ENCODE data around the gene BRD3. TPM values are rescaled to one million over a fixed set of nuclear protein-coding genes. Genes with fewer than 3 reads are reported as not detected.

Gene BRD3
- total and polyA plus RNA-seq, 2 donors, result 11.6 to 20.2 TPM

GRCh38 chr9:134054891-134055811, 12.7 kb downstream of the BRD3 start:
- Histone ChIP-seq H3K4me3 (ENCODE audit: low read depth, low read length) (no peak overlapping the region), H3K36me3 (ENCODE audit: insufficient read depth) (no peaks in the 10 kb centered on the region), H3K4me1 (ENCODE audit: insufficient read depth) (peaks cover 4% of the 10 kb centered on the region), H3K27ac (ENCODE audit: low read depth) (no peak overlapping the region)
- DNase-seq (ENCODE audit: extremely low spot score), result no peak
- WGBS, result 84% methylated on average over 28 of the region's 28 CpGs

- Histone ChIP-seq H3K4me1 (ENCODE audit: insufficient read depth) (peaks cover 4% of the 10 kb centered on the region), H3K27ac (ENCODE audit: low read depth) (no peak overlapping the region), H3K36me3 (ENCODE audit: insufficient read depth) (peaks cover 7% of the 10 kb centered on the region), H3K4me3 (ENCODE audit: low read depth, low read length) (no peak overlapping the region)
- 89% methylated on average over 44 of the region's 44 CpGs for WGBS
- no peak for DNase-seq (ENCODE audit: extremely low spot score)
Measured at GRCh38 chr9:134053941-134054761, 13.7 kb downstream of the BRD3 start.

- peaks cover 4% of the 10 kb centered on the region for H3K4me1 ChIP-seq (ENCODE audit: insufficient read depth)
- no peak overlapping the region for H3K4me3 ChIP-seq (ENCODE audit: low read depth, low read length)
- peaks cover 9% of the 10 kb centered on the region for H3K36me3 ChIP-seq (ENCODE audit: insufficient read depth)
- 88% methylated on average over 28 of the region's 28 CpGs for WGBS
- no peak for DNase-seq (ENCODE audit: extremely low spot score)
- no peak overlapping the region for H3K27ac ChIP-seq (ENCODE audit: low read depth)
Measured at GRCh38 chr9:134053401-134053871, 14.4 kb downstream of the BRD3 start.

- H3K4me3 ChIP-seq (ENCODE audit: low read depth, low read length), result no peak overlapping the region
- 92% methylated on average over 16 of the region's 16 CpGs for WGBS
- peaks cover 9% of the 10 kb centered on the region for H3K36me3 ChIP-seq (ENCODE audit: insufficient read depth)
- peaks cover 4% of the 10 kb centered on the region for H3K4me1 ChIP-seq (ENCODE audit: insufficient read depth)
- no peak for DNase-seq (ENCODE audit: extremely low spot score)
- H3K27ac ChIP-seq (ENCODE audit: low read depth), result no peak overlapping the region
Measured at GRCh38 chr9:134052941-134053340, 14.9 kb downstream of the BRD3 start.

GRCh38 chr9:134052491-134052890, 15.3 kb downstream of the BRD3 start:
- Histone ChIP-seq H3K4me1 (ENCODE audit: insufficient read depth) (peaks cover 4% of the 10 kb centered on the region), H3K36me3 (ENCODE audit: insufficient read depth) (peaks cover 9% of the 10 kb centered on the region), H3K4me3 (ENCODE audit: low read depth, low read length) (no peak overlapping the region), H3K27ac (ENCODE audit: low read depth) (no peak overlapping the region)
- 90% methylated on average over 3 of the region's 3 CpGs for WGBS
- DNase-seq (ENCODE audit: extremely low spot score), result no peak

- H3K4me1 ChIP-seq (ENCODE audit: insufficient read depth), result peaks cover 4% of the 10 kb centered on the region
- WGBS, result 89% methylated on average over 16 of the region's 16 CpGs
- peaks cover 10% of the 10 kb centered on the region for H3K36me3 ChIP-seq (ENCODE audit: insufficient read depth)
- no peak overlapping the region for H3K27ac ChIP-seq (ENCODE audit: low read depth)
- H3K4me3 ChIP-seq (ENCODE audit: low read depth, low read length), result no peak overlapping the region
- DNase-seq (ENCODE audit: extremely low spot score), result no peak
Measured at GRCh38 chr9:134051319-134051718, 16.5 kb downstream of the BRD3 start.

GRCh38 chr9:134050726-134051125, 17.1 kb downstream of the BRD3 start:
- H3K4me3 ChIP-seq (ENCODE audit: low read depth, low read length), result no peak overlapping the region
- no peak for DNase-seq (ENCODE audit: extremely low spot score)
- peaks cover 10% of the 10 kb centered on the region for H3K36me3 ChIP-seq (ENCODE audit: insufficient read depth)
- 86% methylated on average over 14 of the region's 14 CpGs for WGBS
- H3K4me1 ChIP-seq (ENCODE audit: insufficient read depth), result no peaks in the 10 kb centered on the region
- H3K27ac ChIP-seq (ENCODE audit: low read depth), result no peak overlapping the region

GRCh38 chr9:134049772-134050588, 17.8 kb downstream of the BRD3 start:
- DNase-seq (ENCODE audit: extremely low spot score), result no peak
- WGBS, result 91% methylated on average over 28 of the region's 28 CpGs
- Histone ChIP-seq H3K4me1 (ENCODE audit: insufficient read depth) (no peaks in the 10 kb centered on the region), H3K36me3 (ENCODE audit: insufficient read depth) (peaks cover 10% of the 10 kb centered on the region), H3K27ac (ENCODE audit: low read depth) (no peak overlapping the region), H3K4me3 (ENCODE audit: low read depth, low read length) (no peak overlapping the region)

- no peak overlapping the region for H3K4me3 ChIP-seq (ENCODE audit: low read depth, low read length)
- peaks cover 10% of the 10 kb centered on the region for H3K36me3 ChIP-seq (ENCODE audit: insufficient read depth)
- no peaks in the 10 kb centered on the region for H3K4me1 ChIP-seq (ENCODE audit: insufficient read depth)
- DNase-seq (ENCODE audit: extremely low spot score), result no peak
- no peak overlapping the region for H3K27ac ChIP-seq (ENCODE audit: low read depth)
- WGBS, result 83% methylated on average over 20 of the region's 20 CpGs
Measured at GRCh38 chr9:134049236-134049635, 18.6 kb downstream of the BRD3 start.

GRCh38 chr9:134048582-134048968, 19.3 kb downstream of the BRD3 start:
- Histone ChIP-seq H3K4me3 (ENCODE audit: low read depth, low read length) (no peak overlapping the region), H3K4me1 (ENCODE audit: insufficient read depth) (no peaks in the 10 kb centered on the region), H3K36me3 (ENCODE audit: insufficient read depth) (peaks cover 12% of the 10 kb centered on the region), H3K27ac (ENCODE audit: low read depth) (no peak overlapping the region)
- 91% methylated on average over 12 of the region's 12 CpGs for WGBS
- DNase-seq (ENCODE audit: extremely low spot score), result no peak

- no peak overlapping the region for H3K27ac ChIP-seq (ENCODE audit: low read depth)
- 92% methylated on average over 53 of the region's 53 CpGs for WGBS
- H3K4me1 ChIP-seq (ENCODE audit: insufficient read depth), result no peaks in the 10 kb centered on the region
- peaks cover 14% of the 10 kb centered on the region for H3K36me3 ChIP-seq (ENCODE audit: insufficient read depth)
- no peak overlapping the region for H3K4me3 ChIP-seq (ENCODE audit: low read depth, low read length)
- DNase-seq (ENCODE audit: extremely low spot score), result no peak
Measured at GRCh38 chr9:134047868-134048581, 19.8 kb downstream of the BRD3 start.

- 88% methylated on average over 21 of the region's 21 CpGs for WGBS
- H3K36me3 ChIP-seq (ENCODE audit: insufficient read depth), result peaks cover 14% of the 10 kb centered on the region
- H3K4me1 ChIP-seq (ENCODE audit: insufficient read depth), result no peaks in the 10 kb centered on the region
- DNase-seq (ENCODE audit: extremely low spot score), result no peak
- H3K27ac ChIP-seq (ENCODE audit: low read depth), result no peak overlapping the region
- H3K4me3 ChIP-seq (ENCODE audit: low read depth, low read length), result no peak overlapping the region
Measured at GRCh38 chr9:134046894-134047681, 20.7 kb downstream of the BRD3 start.

Measured in urinary bladder (tissue), 4 donors.